BLaER1 treated with 17β-estradiol and CSF1 and Interleukin-3, amounts not matched to agents 10 nM and 100 nM (cell line): ENCODE results near the gene RACGAP1.
A peak's percentile ranks its signal among the peaks of the same experiment; 100 is the strongest.

Experiments
- H3K27ac ChIP-seq, 11 experiments: shearing (Covaris generic); formaldehyde crosslinking; 2 replicates each; pipeline ENCODE4 v1.8.1; 2022
- H3K27me3 ChIP-seq, 11 experiments: shearing (Covaris generic); formaldehyde crosslinking; 2 replicates each; pipeline ENCODE4 v1.8.1; 2022
- H3K36me3 ChIP-seq, 11 experiments: shearing (Covaris generic); formaldehyde crosslinking; 2 replicates each; pipeline ENCODE4 v1.8.1; 2022
- H3K4me1 ChIP-seq, 10 experiments: shearing (Covaris generic); formaldehyde crosslinking; 2 replicates each; pipeline ENCODE4 v1.8.1; 2022
- H3K4me2 ChIP-seq, 11 experiments: shearing (Covaris generic); formaldehyde crosslinking; 2 replicates each; pipeline ENCODE4 v1.8.1; 2022
- H3K4me3 ChIP-seq, 10 experiments: shearing (Covaris generic); formaldehyde crosslinking; 2 replicates each; pipeline ENCODE4 v1.8.1; 2022
- H3K9ac ChIP-seq, 11 experiments: shearing (Covaris generic); formaldehyde crosslinking; 2 replicates each; pipeline ENCODE4 v1.8.1; 2022
- H3K9me3 ChIP-seq, 11 experiments: shearing (Covaris generic); formaldehyde crosslinking; replicated peaks in 1 of 11; 2 replicates each; pipeline ENCODE4 v1.8.1; 2022
- H4K20me1 ChIP-seq, 11 experiments: shearing (Covaris generic); formaldehyde crosslinking; 2 replicates each; pipeline ENCODE4 v1.8.1; 2022
- Cebpa-rat ChIP-seq, 11 experiments: shearing (Covaris generic); IDR thresholded peaks; 2 replicates each; pipeline ENCODE4 v1.8.1; 2022

The RACGAP1 gene

GRCh38 chr12:50066402-50066801 is 41.1 kb upstream of the RACGAP1 start:
- peak overlapping the region in 10 of 11 experiments; percentile 3 to 56 (median 25); a peak in 17 of 22 replicates for H3K4me2 ChIP-seq
- H3K4me3 ChIP-seq: no peak overlapping the region
- H3K27ac ChIP-seq: no peak overlapping the region

GRCh38 chr12:50065726-50066310 is 40.5 kb upstream of the RACGAP1 start:
- no peaks in the 10 kb centered on the region for H3K36me3 ChIP-seq
- H3K4me2 ChIP-seq: peak overlapping the region in 9 of 11 experiments; percentile 6 to 56 (median 29); a peak in 13 of 22 replicates
- no peaks in the 10 kb centered on the region for H3K9me3 ChIP-seq
- peaks cover 15 to 50% (median 39%) of the 10 kb centered on the region in 10 experiments for H3K4me1 ChIP-seq
- H3K4me3 ChIP-seq: no peak overlapping the region
- H3K27me3 ChIP-seq: no peaks in the 10 kb centered on the region
- TF ChIP-seq Cebpa-rat (IDR thresholded peaks at IDR 0.05): no peak
- no peak overlapping the region for H3K27ac ChIP-seq
- H4K20me1 ChIP-seq: no peaks in the 10 kb centered on the region; a peak in 1 of 22 replicates
- H3K9ac ChIP-seq: no peak overlapping the region

More at GRCh38 chr12:50066402-50066801, 41.1 kb upstream of the RACGAP1 start:
- Histone ChIP-seq H4K20me1 (no peaks in the 10 kb centered on the region; a peak in 1 of 22 replicates), H3K27me3 (no peaks in the 10 kb centered on the region), H3K36me3 (no peaks in the 10 kb centered on the region), H3K4me1 (peaks cover 15 to 46% (median 36%) of the 10 kb centered on the region in 10 experiments), H3K9me3 (no peaks in the 10 kb centered on the region), H3K9ac (no peak overlapping the region)
- peak in 1 of 11 experiments; percentile 13; a peak in 1 of 22 replicates for TF ChIP-seq Cebpa-rat (IDR thresholded peaks at IDR 0.05)

GRCh38 chr12:50062728-50063460 is 37.6 kb upstream of the RACGAP1 start:
- H3K9ac ChIP-seq: no peak overlapping the region
- H3K4me2 ChIP-seq: peak overlapping the region in 9 of 11 experiments; percentile 19 to 47 (median 36); a peak in 13 of 22 replicates
- H3K36me3 ChIP-seq: no peaks in the 10 kb centered on the region
- no peaks in the 10 kb centered on the region for H3K9me3 ChIP-seq
- peaks cover 0 to 17% (median 0%) of the 10 kb centered on the region in 11 experiments; a peak in 2 of 22 replicates for H4K20me1 ChIP-seq
- no peak for TF ChIP-seq Cebpa-rat (IDR thresholded peaks at IDR 0.05)
- no peak overlapping the region for H3K4me3 ChIP-seq
- no peak overlapping the region for H3K27ac ChIP-seq
- H3K4me1 ChIP-seq: peaks cover 25 to 61% (median 48%) of the 10 kb centered on the region in 10 experiments
- H3K27me3 ChIP-seq: peaks cover 0 to 10% (median 9%) of the 10 kb centered on the region in 11 experiments; a peak in 17 of 22 replicates

GRCh38 chr12:50061946-50062686 is 36.8 kb upstream of the RACGAP1 start:
- no peaks in the 10 kb centered on the region for H3K9me3 ChIP-seq
- no peak overlapping the region for H3K27ac ChIP-seq
- peak overlapping the region in 10 of 11 experiments; percentile 19 to 59 (median 36); a peak in 17 of 22 replicates for H3K4me2 ChIP-seq
- peaks cover 26 to 58% (median 48%) of the 10 kb centered on the region in 10 experiments for H3K4me1 ChIP-seq
- H3K4me3 ChIP-seq: no peak overlapping the region
- H3K36me3 ChIP-seq: no peaks in the 10 kb centered on the region
- no peak overlapping the region for H3K9ac ChIP-seq
- no peak for TF ChIP-seq Cebpa-rat (IDR thresholded peaks at IDR 0.05)
- H3K27me3 ChIP-seq: peaks cover under 1 to 18% (median 14%) of the 10 kb centered on the region in 11 experiments; a peak in 19 of 22 replicates
- H4K20me1 ChIP-seq: peaks cover 0 to 18% (median 0%) of the 10 kb centered on the region in 11 experiments; a peak in 3 of 22 replicates

- Histone ChIP-seq H3K4me1 (peaks cover 32 to 57% (median 50%) of the 10 kb centered on the region in 10 experiments), H3K9ac (no peak overlapping the region), H3K27ac (no peak overlapping the region), H4K20me1 (peaks cover 0 to 27% (median 8%) of the 10 kb centered on the region in 11 experiments; a peak in 9 of 22 replicates), H3K9me3 (no peaks in the 10 kb centered on the region), H3K4me2 (peak overlapping the region in 5 of 11 experiments; percentile 5 to 60 (median 27); a peak in 6 of 22 replicates), H3K36me3 (no peaks in the 10 kb centered on the region), H3K4me3 (no peak overlapping the region), H3K27me3 (peaks cover 10 to 27% (median 24%) of the 10 kb centered on the region in 11 experiments)
- no peak for TF ChIP-seq Cebpa-rat (IDR thresholded peaks at IDR 0.05)
Measured at GRCh38 chr12:50061171-50061570, 35.9 kb upstream of the RACGAP1 start.

GRCh38 chr12:50060120-50060468 is 34.8 kb upstream of the RACGAP1 start:
- no peaks in the 10 kb centered on the region for H3K9me3 ChIP-seq
- H3K27me3 ChIP-seq: peaks cover 13 to 32% (median 26%) of the 10 kb centered on the region in 11 experiments
- no peak overlapping the region for H3K4me3 ChIP-seq
- peaks cover 0 to 27% (median 8%) of the 10 kb centered on the region in 11 experiments; a peak in 9 of 22 replicates for H4K20me1 ChIP-seq
- H3K9ac ChIP-seq: no peak overlapping the region
- TF ChIP-seq Cebpa-rat (IDR thresholded peaks at IDR 0.05): no peak
- H3K4me1 ChIP-seq: peaks cover 31 to 57% (median 50%) of the 10 kb centered on the region in 10 experiments
- H3K4me2 ChIP-seq: peak overlapping the region in 6 of 11 experiments; percentile 27 to 60 (median 44); a peak in 11 of 22 replicates
- no peaks in the 10 kb centered on the region for H3K36me3 ChIP-seq
- H3K27ac ChIP-seq: no peak overlapping the region

- no peak overlapping the region for H3K4me3 ChIP-seq
Measured at GRCh38 chr12:50059440-50060119, 34.3 kb upstream of the RACGAP1 start.

GRCh38 chr12:50058743-50059312 is 33.5 kb upstream of the RACGAP1 start:
- Histone ChIP-seq H4K20me1 (peaks cover 0 to 27% (median 8%) of the 10 kb centered on the region in 11 experiments; a peak in 9 of 22 replicates), H3K27me3 (peaks cover 13 to 32% (median 26%) of the 10 kb centered on the region in 11 experiments), H3K4me1 (peaks cover 31 to 59% (median 50%) of the 10 kb centered on the region in 10 experiments), H3K9ac (no peak overlapping the region), H3K9me3 (no peaks in the 10 kb centered on the region), H3K4me2 (peak overlapping the region in 9 of 11 experiments; percentile 27 to 98 (median 83); a peak in 9 of 22 replicates), H3K27ac (no peak overlapping the region), H3K4me3 (no peak overlapping the region), H3K36me3 (no peaks in the 10 kb centered on the region)
- no peak for TF ChIP-seq Cebpa-rat (IDR thresholded peaks at IDR 0.05)

More at GRCh38 chr12:50059440-50060119, 34.3 kb upstream of the RACGAP1 start:
- Histone ChIP-seq H3K27me3 (peaks cover 13 to 32% (median 26%) of the 10 kb centered on the region in 11 experiments), H4K20me1 (peaks cover 0 to 27% (median 8%) of the 10 kb centered on the region in 11 experiments; a peak in 9 of 22 replicates), H3K4me1 (peaks cover 31 to 57% (median 50%) of the 10 kb centered on the region in 10 experiments), H3K9me3 (no peaks in the 10 kb centered on the region), H3K4me2 (peak overlapping the region in 8 of 11 experiments; percentile 2 to 60 (median 39); a peak in 11 of 22 replicates), H3K27ac (no peak overlapping the region), H3K9ac (no peak overlapping the region), H3K36me3 (no peaks in the 10 kb centered on the region)
- TF ChIP-seq Cebpa-rat (IDR thresholded peaks at IDR 0.05): no peak
